MM.1S (cell line): ENCODE measurements around the gene ADIPOR2.

Experiments
- DNase-seq: peaks from one replicate; pipeline ENCODE4 v3.0.0-alpha.2; 2015
- H2AFZ ChIP-seq: fragments of 300-600 bp; sonication (generic); 2 replicates; pipeline ENCODE4 v1.6.0; 2016; ENCODE audit warnings: antibody characterized with exemption, low read length
- H3F3A ChIP-seq: fragments of 300-600 bp; sonication (generic); 2 replicates; pipeline ENCODE4 v1.6.1; 2016; ENCODE audit warnings: mild to moderate bottlenecking, antibody characterized with exemption, low read length, moderate library complexity, mixed read lengths; ENCODE audit not compliant: insufficient read depth
- H3K27ac ChIP-seq: fragments of 300-600 bp; sonication (generic); 2 replicates; pipeline ENCODE4 v1.5.1; 2016; ENCODE audit warnings: mild to moderate bottlenecking, low read length
- H3K27me3 ChIP-seq: fragments of 300-600 bp; sonication (generic); replicated peaks from 2 replicates; pipeline ENCODE4 v1.6.0; 2016; ENCODE audit warnings: low read length; ENCODE audit not compliant: insufficient read depth
- H3K36me3 ChIP-seq: fragments of 300-600 bp; sonication (generic); replicated peaks from 2 replicates; pipeline ENCODE4 v1.6.1; 2016; ENCODE audit warnings: mild to moderate bottlenecking, low read length, mixed read lengths; ENCODE audit not compliant: insufficient read depth
- H3K4me1 ChIP-seq: fragments of 300-600 bp; sonication (generic); 2 replicates; pipeline ENCODE4 v1.6.1; 2016; ENCODE audit warnings: low read length, mixed read lengths
- H3K4me2 ChIP-seq: fragments of 300-600 bp; sonication (generic); 2 replicates; pipeline ENCODE4 v1.6.0; 2016; ENCODE audit warnings: low read depth, low read length
- H3K4me3 ChIP-seq: fragments of 300-600 bp; sonication (generic); 2 replicates; pipeline ENCODE4 v1.5.1; 2016; ENCODE audit warnings: low read length, mixed read lengths
- H3K79me2 ChIP-seq: fragments of 300-600 bp; sonication (generic); 2 replicates; pipeline ENCODE4 v1.6.1; 2016; ENCODE audit warnings: mixed run types, low read length, mixed read lengths
- H3K9ac ChIP-seq: fragments of 300-600 bp; sonication (generic); 2 replicates; pipeline ENCODE4 v1.6.1; 2016; ENCODE audit warnings: low read length, mixed read lengths
- H3K9me2 ChIP-seq: fragments of 300-600 bp; sonication (generic); replicated peaks from 2 replicates; pipeline ENCODE4 v1.6.1; 2016; ENCODE audit warnings: mild to moderate bottlenecking, low read length, mixed read lengths; ENCODE audit not compliant: insufficient read depth
- H3K9me3 ChIP-seq: fragments of 300-600 bp; sonication (generic); replicated peaks from 2 replicates; pipeline ENCODE4 v1.6.1; 2016; ENCODE audit warnings: mild to moderate bottlenecking, low read length, mixed read lengths; ENCODE audit not compliant: insufficient read depth
- H4K20me1 ChIP-seq: fragments of 300-600 bp; sonication (generic); 2 replicates; pipeline ENCODE4 v1.6.1; 2016; ENCODE audit warnings: mild to moderate bottlenecking, low read length, moderate library complexity, mixed read lengths; ENCODE audit not compliant: insufficient read depth
- CTCF ChIP-seq: fragments of 300-600 bp; sonication (generic); IDR thresholded peaks from 2 replicates; pipeline ENCODE4 v1.5.1; 2016; ENCODE audit warnings: antibody characterized with exemption, low read length, mixed read lengths
- EZH2 ChIP-seq: fragments of 300-600 bp; sonication (generic); optimal IDR thresholded peaks from 2 replicates; pipeline ENCODE3; 2017; ENCODE audit warnings: low read depth, mild to moderate bottlenecking, antibody characterized with exemption, low read length, mixed read lengths
- EZH2phosphoT487 ChIP-seq: fragments of 300-600 bp; sonication (generic); IDR thresholded peaks from 2 replicates; pipeline ENCODE4 v1.6.1; 2018; ENCODE audit warnings: antibody characterized with exemption, low read length

The ADIPOR2 gene

GRCh38 chr12:1650978-1651361, 39.9 kb upstream of the ADIPOR2 start:
- H4K20me1 ChIP-seq = no peaks in the 10 kb centered on the region

GRCh38 chr12:1651946-1652345, 38.9 kb upstream of the ADIPOR2 start:
- Histone ChIP-seq H4K20me1 (no peaks in the 10 kb centered on the region), H3K9ac (no peak overlapping the region), H3K9me2 (no peaks in the 10 kb centered on the region), H3K4me2 (no peak overlapping the region), H3K36me3 (peaks cover 9% of the 10 kb centered on the region), H3K27ac (no peak overlapping the region), H3K4me1 (no peaks in the 10 kb centered on the region), H3K79me2 (0 out of 2 replicates have a peak, but pooled peaks cover 3% of the 10 kb centered on the region), H3K27me3 (no peaks in the 10 kb centered on the region), H3K9me3 (no peaks in the 10 kb centered on the region), H3K4me3 (no peak overlapping the region), H2AFZ (no peak overlapping the region), H3F3A (no peaks in the 10 kb centered on the region)
- TF ChIP-seq EZH2phosphoT487 (no peak), EZH2 (no peak), CTCF (no peak)
- DNase-seq = no peak

More at GRCh38 chr12:1650978-1651361, 39.9 kb upstream of the ADIPOR2 start:
- no peaks in the 10 kb centered on the region for H3K9me2 ChIP-seq
- H3K79me2 ChIP-seq = 0 out of 2 replicates have a peak, but pooled peaks cover 3% of the 10 kb centered on the region
- no peak overlapping the region for H3K9ac ChIP-seq
- H3K27me3 ChIP-seq = no peaks in the 10 kb centered on the region
- H3K4me3 ChIP-seq = no peak overlapping the region
- no peaks in the 10 kb centered on the region for H3K4me1 ChIP-seq
- no peaks in the 10 kb centered on the region for H3K9me3 ChIP-seq
- TF ChIP-seq EZH2phosphoT487 (no peak), CTCF (no peak), EZH2 (no peak)
- H3K4me2 ChIP-seq = no peak overlapping the region
- H3F3A ChIP-seq = no peaks in the 10 kb centered on the region
- no peak overlapping the region for H3K27ac ChIP-seq
- no peak for DNase-seq
- H3K36me3 ChIP-seq = peaks cover 11% of the 10 kb centered on the region
- H2AFZ ChIP-seq = no peak overlapping the region

GRCh38 chr12:1655225-1655788, 35.6 kb upstream of the ADIPOR2 start:
- Histone ChIP-seq H3K9me3 (no peaks in the 10 kb centered on the region), H3K27ac (no peak overlapping the region), H3K9me2 (no peaks in the 10 kb centered on the region), H3F3A (peaks cover 16% of the 10 kb centered on the region), H3K4me2 (no peak overlapping the region), H3K9ac (no peak overlapping the region), H3K79me2 (no peaks in the 10 kb centered on the region), H3K36me3 (no peaks in the 10 kb centered on the region), H3K4me1 (no peaks in the 10 kb centered on the region), H4K20me1 (no peaks in the 10 kb centered on the region), H3K27me3 (no peaks in the 10 kb centered on the region), H2AFZ (no peak overlapping the region), H3K4me3 (no peak overlapping the region)
- DNase-seq = no peak
- TF ChIP-seq CTCF (no peak), EZH2phosphoT487 (no peak), EZH2 (no peak)
